Stimulated activated CD4-positive, alpha-beta T cell treated with anti-CD3 and anti-CD28 coated beads, Interleukin-12 subunit alpha, Interleukin-12 subunit beta, amount 100 ng/mL, for 24 hours (primary cell): Measurements from ENCODE around the gene SNX11.
"Not testable (repeated sequence)": the region's sequence is repeated elsewhere in the genome, so short reads cannot be mapped to it uniquely, and the experiment has no call there.

Experiments
- DNase-seq, 2 experiments: peaks; one replicate each; pipeline ENCODE4 v3.0.0-alpha.2; 2020; ENCODE audit warnings: low read depth in 2 of 2

The SNX11 gene

GRCh38 chr17:48107137-48108055, at the start of gene SNX11:
SNX11 (plus strand) TSS chr17:48107766; CDS start chr17:48112044, 4,278 bp downstream.
- DNase-seq = peak; percentile 82 to 93

GRCh38 chr17:48058393-48059124, 49.0 kb upstream of the SNX11 start:
- DNase-seq = no peak

- DNase-seq = no peak
Measured at GRCh38 chr17:48059125-48059668, 48.4 kb upstream of the SNX11 start.

GRCh38 chr17:48060249-48060648, 47.3 kb upstream of the SNX11 start:
- DNase-seq = no peak

GRCh38 chr17:48062273-48062672, 45.3 kb upstream of the SNX11 start:
- no peak for DNase-seq

- no peak for DNase-seq
Measured at GRCh38 chr17:48064638-48065037, 42.9 kb upstream of the SNX11 start.

- no peak for DNase-seq
Measured at GRCh38 chr17:48066192-48066591, 41.4 kb upstream of the SNX11 start.

GRCh38 chr17:48066656-48067055, 40.9 kb upstream of the SNX11 start:
- no peak for DNase-seq

GRCh38 chr17:48067245-48067644, 40.3 kb upstream of the SNX11 start:
- no peak for DNase-seq

- not testable (repeated sequence) for DNase-seq
Measured at GRCh38 chr17:48067808-48068207, 39.8 kb upstream of the SNX11 start.

GRCh38 chr17:48068491-48068961, 39.0 kb upstream of the SNX11 start:
- no peak for DNase-seq

GRCh38 chr17:48070195-48070594, 37.4 kb upstream of the SNX11 start:
- no peak for DNase-seq

GRCh38 chr17:48071654-48072053, 35.9 kb upstream of the SNX11 start:
- no peak for DNase-seq

GRCh38 chr17:48072811-48073210, 34.8 kb upstream of the SNX11 start:
- DNase-seq = not testable (repeated sequence)

GRCh38 chr17:48073566-48074094, 33.9 kb upstream of the SNX11 start:
- not testable (repeated sequence) for DNase-seq

- DNase-seq = peak in 1 of 2 experiments; percentile 70
Measured at GRCh38 chr17:48074322-48075081, 33.1 kb upstream of the SNX11 start.

- not testable (repeated sequence) for DNase-seq
Measured at GRCh38 chr17:48077152-48077551, 30.4 kb upstream of the SNX11 start.

GRCh38 chr17:48081858-48082257, 25.7 kb upstream of the SNX11 start:
- DNase-seq = no peak

- no peak for DNase-seq
Measured at GRCh38 chr17:48084932-48085331, 22.6 kb upstream of the SNX11 start.

GRCh38 chr17:48093341-48094045, 14.1 kb upstream of the SNX11 start:
- DNase-seq = no peak

- DNase-seq = no peak
Measured at GRCh38 chr17:48095611-48096010, 12.0 kb upstream of the SNX11 start.
